HG03108 (cell line): ENCODE data around the gene TIMM50.
"Not testable (repeated sequence)": the region's sequence is repeated elsewhere in the genome, so short reads cannot be mapped to it uniquely, and the experiment has no call there.

Source experiments
- ATAC-seq: cut with Tn5 transposase; IDR thresholded peaks from one replicate; pipeline ENCODE4 v1.9.1; 2021; ENCODE audit warnings: moderate library complexity; ENCODE audit not compliant: unreplicated experiment

TIMM50 gene

GRCh38 chr19:39480337-39481228 lies at the start of gene TIMM50:
TSS of gene TIMM50 (plus strand) at chr19:39480838. CDS start at chr19:39480854, 16 bp downstream.
- peak; percentile 92 for ATAC-seq

DNA sequence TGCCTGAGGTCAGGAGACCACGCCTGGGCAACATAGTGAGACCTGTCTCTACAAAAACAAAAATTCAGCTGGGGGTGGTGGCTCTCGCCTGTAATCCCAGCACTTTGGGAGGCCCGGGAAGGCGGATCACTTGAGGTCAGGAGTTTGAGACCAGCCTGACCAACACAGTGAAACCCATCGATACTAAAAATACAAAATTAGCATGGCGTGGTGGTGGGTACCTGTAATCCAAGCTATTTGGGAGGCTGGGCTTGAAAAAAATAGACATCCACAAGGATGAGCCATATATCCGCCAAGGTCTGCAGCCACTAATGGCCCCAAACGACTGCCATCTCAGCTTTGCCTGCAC lies 48.0 kb upstream of the TIMM50 start:
- ATAC-seq: no peak

DNA sequence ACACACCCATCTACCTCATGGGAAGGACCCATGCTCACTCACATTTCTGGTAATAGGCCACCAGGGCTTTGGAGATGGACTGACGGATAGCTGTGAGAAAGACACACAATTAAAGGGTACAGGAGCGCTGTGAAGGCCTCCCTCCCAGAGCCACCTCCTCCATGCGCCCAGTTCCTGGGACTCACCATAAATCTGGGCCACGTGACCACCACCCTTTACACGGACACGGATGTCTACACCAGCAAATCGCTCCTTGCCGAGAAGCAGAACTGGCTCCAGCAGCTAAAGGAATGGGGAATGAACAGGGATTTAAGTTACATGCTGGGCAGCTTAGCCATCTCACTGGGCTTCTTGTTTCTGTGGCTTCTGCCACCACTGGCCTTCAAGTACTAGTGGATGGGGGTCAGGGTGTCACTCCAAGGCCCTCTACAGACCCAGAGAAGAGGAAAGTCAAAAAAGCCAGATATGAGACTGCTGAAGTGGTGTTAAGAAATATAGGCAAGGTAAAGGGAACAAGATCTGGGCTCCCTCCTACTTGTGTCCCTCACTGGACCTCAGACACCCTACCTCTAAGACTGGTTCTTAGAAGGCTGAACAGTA lies 47.1 kb upstream of the TIMM50 start:
- no peak for ATAC-seq

DNA sequence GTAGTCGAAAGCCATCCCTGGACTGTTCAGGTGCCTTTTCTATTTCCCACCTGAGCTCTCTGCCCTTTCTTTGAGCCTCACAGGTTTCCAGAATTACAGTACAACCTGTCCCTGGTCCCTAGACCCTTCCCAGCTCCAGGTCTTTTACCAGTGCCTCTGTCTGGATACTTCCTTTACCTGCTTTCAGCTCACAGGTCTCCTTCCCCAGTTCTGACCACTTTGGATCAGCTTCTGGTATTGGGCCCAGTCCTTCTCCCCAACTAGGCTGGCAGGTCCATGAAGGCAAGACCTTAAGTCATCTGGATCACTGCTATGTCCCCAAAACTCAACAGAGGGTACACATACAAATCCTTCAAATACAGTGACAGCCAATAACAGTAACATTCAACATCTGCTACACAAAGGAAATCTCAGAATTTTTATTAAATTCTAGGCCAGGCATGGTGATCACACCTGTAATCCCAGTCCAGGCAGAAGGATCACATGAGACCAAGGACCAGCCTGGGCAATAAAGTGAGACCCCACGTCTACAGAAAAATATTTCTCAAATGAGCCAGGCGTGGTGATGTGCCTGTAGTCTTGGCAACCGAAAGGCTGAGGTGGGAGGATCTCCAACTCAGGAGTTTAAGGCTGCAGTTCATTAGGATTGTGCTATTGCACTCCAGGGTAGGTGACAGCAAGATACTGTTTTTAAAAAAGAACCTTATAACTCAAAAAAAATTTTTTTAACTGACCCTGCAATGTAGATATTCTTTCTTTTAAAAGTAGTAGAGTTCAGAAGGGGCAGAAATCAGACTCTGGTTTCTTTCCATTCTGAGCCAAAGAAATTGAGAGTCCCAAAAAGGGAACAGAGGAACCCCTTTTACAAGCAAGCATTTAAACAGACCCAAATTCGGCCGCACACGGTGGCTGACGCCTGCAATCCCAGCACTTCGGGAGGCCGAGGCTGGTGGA lies 46.2 kb upstream of the TIMM50 start:
- ATAC-seq: no peak

DNA sequence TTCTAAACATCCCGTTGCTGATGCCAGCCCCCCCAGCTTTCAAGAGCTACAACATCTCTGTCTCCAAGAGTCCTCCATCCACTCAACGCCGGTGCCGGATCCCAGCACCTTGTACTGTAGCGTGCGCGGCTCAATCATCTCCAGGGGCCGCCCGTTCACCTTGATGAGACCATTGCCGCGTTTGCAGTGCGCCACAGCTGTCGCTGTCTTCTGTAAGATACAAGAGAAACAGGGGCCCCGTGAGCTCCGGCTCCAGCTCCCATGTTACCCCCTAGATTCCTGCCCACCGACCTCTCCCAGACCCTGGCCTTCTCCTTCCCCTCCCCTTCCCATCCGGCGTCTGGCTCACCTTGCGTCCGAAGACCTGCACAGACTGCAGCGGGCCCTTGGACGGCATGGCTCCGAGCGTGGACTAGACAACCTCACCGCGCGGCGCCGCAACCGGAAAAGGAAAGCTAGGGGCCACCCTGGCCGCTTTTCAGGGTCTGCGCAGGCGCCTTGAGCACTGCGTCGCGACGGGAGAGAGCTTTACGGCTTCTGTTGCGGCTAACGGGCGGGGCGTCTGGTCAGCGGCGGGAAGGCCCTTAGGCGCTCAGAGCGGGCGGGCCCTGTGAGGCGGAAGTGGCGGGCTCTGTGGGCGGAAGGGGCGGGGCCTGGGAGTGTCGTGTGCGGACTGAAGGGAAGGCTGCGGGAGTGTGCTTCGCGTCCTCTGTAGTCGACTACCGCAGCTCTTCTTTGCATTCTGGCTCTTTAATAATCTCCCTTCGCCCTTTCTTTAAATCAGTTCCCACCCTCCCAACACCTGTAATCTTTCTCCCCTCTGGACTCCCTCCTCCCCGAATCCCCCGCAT lies 44.9 kb upstream of the TIMM50 start, which contains the start of gene RPS16:
RPS16 (minus strand) TSS at position 451 of the 851 bp plus-strand sequence; CDS start at position 397, 54 bp downstream.
- ATAC-seq: peak; percentile 73

DNA sequence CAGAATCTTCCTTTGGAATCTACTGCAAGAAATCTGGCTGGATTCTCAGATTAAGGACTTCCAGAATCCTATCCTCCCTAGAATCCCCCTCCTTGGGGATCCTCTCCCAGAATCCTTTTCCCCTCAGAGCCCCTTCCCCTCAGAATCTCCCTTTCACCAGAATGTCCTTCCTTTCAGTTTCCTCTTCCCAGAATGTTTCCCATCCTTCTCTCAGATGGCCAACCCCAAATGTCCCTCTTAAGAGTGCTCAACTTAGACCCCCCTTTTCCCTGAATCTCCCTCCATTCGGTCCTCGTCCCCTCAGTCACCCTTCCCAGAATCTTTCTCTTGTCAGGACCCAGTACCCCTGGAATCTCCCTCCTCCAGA lies 44.3 kb upstream of the TIMM50 start:
- no peak for ATAC-seq

DNA sequence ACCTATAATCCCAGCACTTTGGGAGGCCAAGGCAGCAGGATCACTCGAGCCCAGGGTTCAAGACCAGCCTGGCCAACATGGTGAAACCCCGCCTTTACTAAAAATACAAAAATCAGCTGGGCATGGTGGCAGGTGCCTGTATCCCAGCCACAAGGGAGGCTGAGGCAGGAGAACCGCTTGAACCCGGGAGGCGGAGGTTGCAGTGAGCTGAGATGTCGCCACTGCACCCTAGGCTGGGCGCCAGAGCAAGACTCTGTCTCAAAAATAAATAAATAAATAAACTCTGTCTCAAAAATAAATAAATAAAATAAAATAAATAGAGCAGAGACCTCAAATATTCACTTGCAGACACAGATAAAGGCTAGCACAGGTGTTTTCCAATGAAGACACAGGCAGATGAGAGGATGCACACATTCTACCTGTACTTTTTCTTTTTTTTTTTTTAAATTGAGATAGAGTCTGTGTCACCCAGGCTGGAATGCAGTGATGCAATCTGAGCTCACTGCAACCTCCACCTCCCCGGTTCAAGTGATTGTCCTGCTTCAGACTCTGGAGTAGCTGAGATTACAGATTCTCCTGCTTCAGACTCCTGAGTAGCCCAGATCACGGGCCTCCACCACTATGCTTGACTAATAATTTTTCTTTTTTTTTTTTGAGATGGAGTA lies 42.2 kb upstream of the TIMM50 start:
- ATAC-seq: no peak

- no peak for ATAC-seq
These were observed 35.9 kb upstream of the TIMM50 start for GRCh38 chr19:39444598-39445195.

- ATAC-seq: peak; percentile 83
These were observed 35.2 kb upstream of the TIMM50 start, which contains the start of gene SUPT5H for GRCh38 chr19:39445196-39446111. TSS of gene SUPT5H (plus strand) at chr19:39445582. CDS start at chr19:39445891, 309 bp downstream.

- ATAC-seq: no peak
These were observed 34.1 kb upstream of the TIMM50 start for GRCh38 chr19:39446365-39447084.

DNA sequence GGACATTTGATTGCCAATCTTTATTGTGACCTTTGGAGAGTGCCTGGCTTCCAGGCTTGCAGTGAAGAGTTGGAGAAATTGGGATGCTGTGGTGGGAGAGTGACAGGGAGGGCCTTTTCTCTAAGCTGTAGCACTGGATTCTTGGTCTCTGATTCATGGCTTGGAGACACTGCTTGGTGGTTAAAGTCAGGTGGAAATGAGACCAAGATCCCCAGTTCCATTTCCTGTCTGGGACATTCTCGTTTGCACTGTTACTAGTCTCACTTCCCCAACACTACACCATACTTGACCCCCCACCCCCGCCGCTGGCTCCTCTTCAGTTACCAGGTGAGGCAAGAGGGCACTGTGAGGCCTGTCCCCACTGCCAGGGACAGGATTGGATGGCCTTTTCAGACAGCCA lies 32.4 kb upstream of the TIMM50 start:
- no peak for ATAC-seq

DNA sequence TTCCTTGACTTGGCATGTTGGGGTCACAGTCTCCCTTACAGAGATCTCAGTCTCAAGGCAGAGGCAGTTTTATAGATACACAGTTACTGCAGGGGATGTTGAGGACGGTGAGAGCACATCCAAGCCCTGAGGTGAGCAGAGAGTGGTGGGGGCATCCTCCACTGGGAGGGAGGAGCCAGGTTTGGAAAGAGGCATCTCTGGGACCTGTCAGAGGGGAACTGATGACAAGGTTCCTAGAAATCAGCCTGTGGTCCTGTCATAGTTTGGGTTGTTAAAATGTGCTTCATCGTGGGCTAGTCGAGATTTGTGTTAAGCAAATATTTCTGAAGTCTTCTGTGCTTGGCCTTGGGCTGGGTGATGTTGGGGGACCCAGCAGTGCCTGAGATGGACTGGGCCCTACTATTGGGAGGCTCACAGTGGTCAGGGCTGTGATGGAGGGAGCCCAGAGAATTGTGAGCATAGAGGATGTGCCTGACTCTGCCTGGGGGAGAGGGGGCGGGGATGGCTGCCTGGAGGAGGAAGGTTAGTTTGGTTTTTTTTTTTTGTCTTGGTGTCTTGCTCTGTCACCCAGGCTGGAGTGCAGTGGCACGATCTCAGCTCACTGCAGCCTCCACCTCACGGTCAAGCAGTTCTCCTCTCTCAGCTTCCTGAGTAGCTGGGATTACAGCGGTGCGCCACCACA lies 31.4 kb upstream of the TIMM50 start:
- ATAC-seq: no peak

GRCh38 chr19:39451257-39451656 lies 29.4 kb upstream of the TIMM50 start:
- ATAC-seq: not testable (repeated sequence)

DNA sequence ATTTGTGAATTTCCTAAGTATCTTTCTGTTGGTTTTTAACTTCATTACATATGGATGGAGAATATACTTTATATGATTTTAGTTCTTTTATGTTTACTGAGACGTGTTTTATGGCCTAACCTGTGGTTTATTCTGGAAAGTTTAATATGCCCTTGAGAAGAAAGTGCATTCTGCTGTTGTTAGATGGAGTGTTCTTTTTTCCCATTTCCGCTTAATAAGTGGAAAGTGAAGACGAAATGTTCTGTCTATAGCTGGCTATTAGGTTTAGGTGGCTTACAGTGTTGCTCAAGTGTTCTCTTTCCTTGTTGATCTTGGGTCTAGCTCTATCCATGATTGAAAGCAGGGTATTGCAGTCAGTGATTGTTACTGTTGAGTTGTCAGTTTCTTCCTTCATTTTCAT lies 17.2 kb upstream of the TIMM50 start:
- ATAC-seq: no peak

- no peak for ATAC-seq
These were observed 14.5 kb upstream of the TIMM50 start for GRCh38 chr19:39465956-39466747.

DNA sequence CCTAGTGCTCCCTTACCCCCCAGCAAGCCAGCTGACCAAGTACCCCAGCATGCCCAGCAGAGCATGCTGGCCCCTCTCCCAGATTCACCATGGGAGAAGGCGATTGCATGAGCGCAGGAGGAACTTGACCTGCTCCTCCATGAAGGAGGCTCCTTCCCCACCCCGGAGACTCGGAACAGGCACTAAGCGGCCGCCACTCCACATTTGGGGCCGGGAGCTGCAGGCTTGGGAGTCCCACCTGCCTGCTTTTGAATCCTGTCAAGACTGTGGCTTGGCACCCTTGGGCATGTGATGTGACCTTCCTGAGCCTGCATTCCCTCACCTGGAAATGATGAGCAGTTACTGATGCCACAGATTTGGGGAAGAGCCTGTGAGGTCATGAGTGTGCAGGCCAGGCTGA lies 12.7 kb upstream of the TIMM50 start:
- ATAC-seq: no peak
